Dermis blood vessel endothelial cell (primary cell): ENCODE results near the gene SH2D1B. TPM values are rescaled to one million over a fixed set of nuclear protein-coding genes. Genes with fewer than 3 reads are reported as not detected.

Source experiments
- DNase-seq: peaks from one replicate; pipeline ENCODE4 v3.0.0; 2010
- total RNA-seq: library from RNA; depleted of rRNA; stranded (reverse); fragments of >200 nt; gene quantifications from 2 replicates; pipeline ENCODE4 v1.2.3, GENCODE V29; 2014

The SH2D1B gene
- total RNA-seq, 1 donor from 2014 or later = not detected

DNA sequence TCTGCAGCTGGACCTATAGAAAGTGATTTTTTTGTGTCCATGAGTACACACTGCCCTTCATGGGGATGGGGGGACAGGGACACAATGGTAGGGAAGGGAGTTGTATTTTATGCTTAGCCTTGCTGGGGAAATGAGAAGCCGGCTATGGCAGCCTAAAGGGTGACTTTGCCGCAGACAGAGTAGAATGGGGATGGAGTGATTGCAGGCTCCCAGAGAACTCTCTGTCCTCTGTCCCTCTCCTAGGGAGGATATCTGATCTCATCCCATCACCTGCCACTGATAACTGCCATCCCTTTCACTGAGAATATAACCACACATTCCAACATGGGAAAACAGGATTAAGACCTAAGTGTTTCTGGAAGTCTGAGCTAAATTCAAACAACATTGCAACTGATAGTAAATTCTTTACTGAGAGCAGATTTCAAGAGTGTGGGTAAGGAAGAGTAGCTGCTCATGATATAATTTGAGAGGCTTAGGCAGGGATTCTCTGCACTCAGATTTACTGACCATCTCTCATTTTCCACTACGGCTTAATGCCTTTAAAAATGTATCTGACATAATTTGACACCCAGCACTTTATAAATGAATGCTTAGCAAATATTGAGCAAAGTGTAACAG lies 13.9 kb downstream of the SH2D1B start:
- DNase-seq = no peak

DNA sequence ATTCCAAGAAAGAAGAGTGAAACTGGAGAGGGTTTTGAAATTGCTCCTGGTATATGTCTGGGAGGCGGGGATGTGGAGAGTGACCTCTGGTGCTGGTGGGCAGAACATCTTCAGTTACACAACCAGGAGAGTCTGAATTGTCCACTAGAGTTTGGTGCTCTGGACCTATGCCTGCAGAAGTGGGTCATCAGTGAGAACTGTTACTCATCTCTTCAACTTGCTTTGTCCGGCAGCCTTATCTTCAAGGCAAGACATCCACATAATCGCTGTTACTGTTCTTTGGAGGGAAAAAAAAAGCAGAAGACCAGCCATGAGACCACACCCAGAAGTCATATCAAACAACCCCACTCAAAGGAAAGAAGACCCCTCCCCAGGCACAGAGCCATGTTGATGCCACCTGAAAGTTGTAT lies 14.9 kb downstream of the SH2D1B start:
- no peak for DNase-seq

DNA sequence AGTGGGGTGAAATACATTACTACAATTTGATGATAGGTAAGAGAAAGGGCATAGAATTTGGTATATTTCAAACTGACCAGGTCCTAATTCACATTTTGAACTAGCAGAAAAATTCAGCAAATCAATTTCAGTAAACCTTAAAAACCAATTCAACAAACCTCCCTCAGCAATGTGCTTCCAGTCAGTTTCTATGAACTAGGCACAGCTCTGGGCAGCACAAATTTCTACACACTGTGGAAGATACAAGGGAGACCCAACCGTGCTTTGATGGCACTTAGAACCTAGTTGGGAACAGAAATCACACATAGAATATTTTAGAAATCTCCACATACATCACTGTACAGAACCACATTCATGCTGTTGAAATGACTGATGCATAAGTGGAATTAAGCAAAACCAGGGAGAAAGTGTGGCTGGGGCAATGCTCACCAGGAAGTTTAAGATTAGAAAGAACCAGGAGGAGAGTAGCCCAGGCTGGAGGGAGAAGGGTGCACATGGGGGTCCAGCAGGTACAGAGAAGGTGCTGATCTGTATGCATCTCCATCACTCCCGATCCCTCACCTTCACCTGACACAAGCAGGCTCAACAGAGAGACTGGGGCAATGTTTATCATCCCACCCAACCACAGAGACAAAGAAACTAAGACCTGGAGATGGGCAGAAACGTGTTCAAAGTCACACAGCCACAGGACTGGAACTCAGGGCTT lies 15.6 kb downstream of the SH2D1B start:
- no peak for DNase-seq

GRCh38 chr1:162391790-162392563 lies 20.0 kb downstream of the SH2D1B start:
- DNase-seq = peak; percentile 70

DNA sequence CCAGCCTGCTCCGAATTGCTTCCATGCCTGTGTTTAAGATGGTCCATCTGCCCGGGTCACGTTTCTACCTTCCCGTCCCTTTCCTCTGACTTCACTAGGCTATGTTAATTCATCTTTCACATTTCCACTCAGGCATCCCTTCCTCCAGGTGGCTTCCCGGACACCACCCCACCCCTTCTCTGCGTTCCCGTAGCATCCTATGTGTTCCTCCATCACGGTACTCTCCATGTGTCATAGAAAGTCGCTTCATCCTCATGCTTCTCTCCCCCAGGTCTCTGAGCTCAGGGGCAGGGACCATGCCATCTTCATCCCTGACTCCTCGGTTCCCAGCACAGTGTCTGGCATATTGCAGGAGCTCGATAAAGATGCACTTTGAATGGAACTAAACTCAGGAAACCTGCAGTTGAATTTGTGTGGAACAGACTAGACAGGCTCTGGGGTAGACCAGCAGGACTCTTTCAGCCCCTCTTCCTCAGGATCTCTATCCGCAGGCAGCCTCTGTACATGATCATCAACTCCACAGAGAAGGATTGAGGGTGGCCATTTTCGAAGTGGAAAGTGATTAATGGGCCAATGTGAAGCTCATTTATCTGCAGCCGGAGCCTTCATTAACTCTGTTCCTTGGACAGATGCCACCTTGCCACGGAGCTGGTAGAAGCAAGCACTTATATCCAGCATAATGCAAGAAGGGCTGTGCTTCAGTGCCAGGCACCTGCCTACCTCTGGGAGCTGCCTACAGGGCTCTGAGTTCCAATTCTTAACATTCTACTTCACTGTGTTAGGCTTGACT lies 21.3 kb downstream of the SH2D1B start:
- no peak for DNase-seq

GRCh38 chr1:162389971-162390370 lies 22.0 kb downstream of the SH2D1B start:
- no peak for DNase-seq

- peak; percentile 53 for DNase-seq
These were observed 22.7 kb downstream of the SH2D1B start for GRCh38 chr1:162389021-162389818.

DNA sequence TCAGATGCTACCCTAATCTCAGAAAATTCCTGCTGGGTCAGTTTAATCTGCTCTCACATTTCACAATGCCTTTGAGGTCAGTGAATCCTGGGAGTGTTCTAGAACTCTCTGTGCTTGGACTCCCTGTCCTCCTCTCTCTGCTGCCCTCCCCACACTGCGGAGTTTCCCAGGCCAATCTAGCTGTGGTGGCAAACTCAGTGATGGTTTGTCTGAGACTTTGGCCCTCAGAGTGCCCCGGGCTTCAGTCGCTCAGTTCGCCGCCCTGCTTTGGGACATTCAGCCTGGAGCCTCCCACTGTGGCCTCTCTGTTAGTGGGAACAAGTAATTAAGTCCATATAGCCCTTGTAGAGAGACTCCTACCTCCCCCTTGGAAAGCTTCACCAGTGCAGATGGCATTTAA lies 23.3 kb downstream of the SH2D1B start:
- DNase-seq = no peak

DNA sequence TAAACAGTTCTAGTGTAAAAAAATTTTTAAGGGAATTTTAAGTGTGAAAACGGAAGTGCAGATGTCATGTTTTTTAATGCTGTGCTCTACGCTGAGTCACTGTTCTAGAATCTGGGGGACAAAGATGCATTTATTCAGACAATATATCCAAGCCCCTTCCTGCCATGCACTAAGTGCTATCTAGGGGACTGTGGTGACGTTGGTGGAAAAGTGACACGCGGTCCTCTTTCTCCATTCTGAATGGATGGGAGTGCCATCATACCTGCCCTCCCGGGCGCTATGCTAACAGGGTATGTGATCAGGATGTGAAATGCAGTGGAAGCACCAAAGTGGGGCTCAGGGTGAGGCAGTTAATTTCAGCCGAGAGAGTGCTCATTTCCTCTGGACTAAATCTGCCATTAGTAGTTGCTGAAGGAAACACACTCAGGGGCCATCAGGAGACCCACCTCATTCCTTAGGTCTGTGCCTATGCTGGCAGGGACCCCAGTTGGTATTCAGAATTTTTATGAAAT lies 23.8 kb downstream of the SH2D1B start:
- DNase-seq = no peak

GRCh38 chr1:162387226-162388082 lies 24.5 kb downstream of the SH2D1B start:
- DNase-seq = peak; percentile 18

GRCh38 chr1:162386292-162387225 lies 25.4 kb downstream of the SH2D1B start:
- DNase-seq = no peak

GRCh38 chr1:162385702-162386101 lies 26.2 kb downstream of the SH2D1B start:
- DNase-seq = no peak

DNA sequence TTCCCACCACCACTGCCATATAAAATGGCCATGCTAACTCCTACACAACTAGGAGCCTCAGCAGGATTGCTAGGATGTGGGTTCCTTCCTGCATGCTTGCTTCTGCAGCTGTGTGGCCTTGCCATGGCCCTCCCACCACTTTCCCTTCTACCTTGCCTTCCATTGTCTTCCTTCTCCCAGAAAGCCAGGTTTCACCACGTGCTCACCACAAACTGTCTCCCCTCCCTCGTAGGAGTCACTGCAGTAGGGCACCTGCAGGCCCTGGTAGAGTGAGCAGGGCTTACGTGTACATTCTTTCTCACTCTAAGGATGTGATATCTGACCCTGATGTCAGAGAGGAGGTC lies 26.7 kb downstream of the SH2D1B start:
- DNase-seq = no peak

DNA sequence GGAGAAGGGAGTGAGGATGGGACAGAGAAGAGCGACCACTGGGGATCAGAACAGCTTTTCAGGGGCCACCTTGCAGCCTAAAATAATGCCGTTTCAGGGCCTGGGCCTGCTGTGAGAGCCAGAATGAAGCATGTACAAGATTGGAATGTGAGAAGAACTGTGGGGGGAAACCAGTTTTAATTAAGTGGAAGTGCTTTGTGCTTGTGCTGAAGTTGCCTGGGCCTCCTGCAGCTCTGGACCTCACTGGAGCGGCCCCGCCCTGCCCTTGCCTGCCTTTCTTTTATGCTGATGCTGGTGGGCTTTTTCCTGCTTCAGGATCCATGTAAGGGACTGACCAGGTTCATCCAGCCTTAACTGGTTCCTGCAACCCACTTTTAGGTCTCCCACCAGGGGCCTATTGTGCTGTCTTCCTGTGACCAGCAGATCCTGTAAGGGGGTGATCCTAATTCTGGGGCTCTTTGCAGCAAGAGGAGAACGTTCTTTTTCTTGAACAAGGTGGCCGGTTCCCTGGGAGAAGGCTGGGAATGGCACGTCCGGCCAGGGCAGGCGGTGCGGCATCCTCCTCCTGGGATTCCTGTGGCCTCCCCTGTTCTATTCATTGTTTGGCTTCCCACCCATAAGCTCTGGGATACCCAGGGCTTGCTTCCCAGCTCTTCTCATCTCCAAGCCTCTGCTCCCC lies 27.2 kb downstream of the SH2D1B start:
- DNase-seq = no peak

DNA sequence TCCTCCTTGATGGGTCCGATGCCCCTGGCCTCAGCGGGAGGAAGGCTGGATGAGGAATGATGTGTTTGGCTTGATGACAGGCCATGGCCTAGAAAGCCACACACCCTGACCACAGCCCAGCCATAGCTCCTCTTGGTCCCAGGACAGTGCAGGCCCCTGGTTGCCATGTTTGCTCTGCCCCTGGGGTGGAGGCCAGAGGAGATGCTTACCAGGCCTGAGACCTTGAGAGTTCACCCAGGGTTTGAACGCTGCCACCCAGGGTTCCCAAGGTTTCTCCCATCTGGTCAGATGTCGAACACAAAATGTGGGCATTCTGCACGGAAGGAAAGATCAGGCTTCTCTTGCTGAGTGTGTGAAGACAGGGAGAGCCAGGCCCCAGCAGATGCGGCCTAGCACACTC lies 27.8 kb downstream of the SH2D1B start:
- no peak for DNase-seq

GRCh38 chr1:162383516-162383915 lies 28.4 kb downstream of the SH2D1B start:
- no peak for DNase-seq

GRCh38 chr1:162383091-162383490 lies 28.8 kb downstream of the SH2D1B start:
- no peak for DNase-seq

GRCh38 chr1:162381941-162382750 lies 29.8 kb downstream of the SH2D1B start:
- no peak for DNase-seq
